Left ventricle myocardium inferior (tissue), 1 donor: ENCODE measurements around the gene ATXN10. TPM values are rescaled to one million over a fixed set of nuclear protein-coding genes. Genes with fewer than 3 reads are reported as not detected.

Source experiments
- DNase-seq: peaks from one replicate; pipeline ENCODE4 v3.0.0-alpha.2; 2020
- H3K27ac ChIP-seq: fragments of 200-600 bp; replicated peaks from 2 replicates; pipeline ENCODE4 v1.8.0; 2021
- H3K27me3 ChIP-seq: fragments of 200-600 bp; 2 replicates; pipeline ENCODE4 v1.8.0; 2021; ENCODE audit warnings: low read depth
- H3K36me3 ChIP-seq: fragments of 200-600 bp; 2 replicates; pipeline ENCODE4 v1.8.0; 2021
- H3K4me1 ChIP-seq: fragments of 200-600 bp; 2 replicates; pipeline ENCODE4 v1.8.0; 2021
- H3K4me3 ChIP-seq: fragments of 200-600 bp; 2 replicates; pipeline ENCODE4 v1.8.0; 2021; ENCODE audit warnings: mild to moderate bottlenecking, moderate library complexity
- H3K9me3 ChIP-seq: fragments of 200-600 bp; replicated peaks from 2 replicates; pipeline ENCODE4 v1.8.0; 2021
- intact Hi-C: fragments of 100-400 bp; cut with micrococcal nuclease; formaldehyde crosslinking; loops from one replicate; pipeline ENCODE4 v1.11.0; 2022
- total RNA-seq: library from RNA; stranded (reverse); fragmentation: NEBNext Ultra II Directional; extraction: Animal tissue kit (Norgen Biotek cat#: 25700); gene quantifications from one replicate; pipeline ENCODE4 v1.2.1, GENCODE V29; 2021
- TF ChIP-seq, protein P1 (sequence below): fragments of 200-600 bp; IDR thresholded peaks from 2 replicates; pipeline ENCODE4 v1.8.0; 2021; ENCODE audit warnings: antibody characterized with exemption, mild to moderate bottlenecking, borderline replicate concordance
- donor health status: DM: no; HTN: yes; CAD: no; lungs with severe emphysema.

Gene ATXN10
- total RNA-seq, 1 donor from 2014 or later = 148 TPM

DNA sequence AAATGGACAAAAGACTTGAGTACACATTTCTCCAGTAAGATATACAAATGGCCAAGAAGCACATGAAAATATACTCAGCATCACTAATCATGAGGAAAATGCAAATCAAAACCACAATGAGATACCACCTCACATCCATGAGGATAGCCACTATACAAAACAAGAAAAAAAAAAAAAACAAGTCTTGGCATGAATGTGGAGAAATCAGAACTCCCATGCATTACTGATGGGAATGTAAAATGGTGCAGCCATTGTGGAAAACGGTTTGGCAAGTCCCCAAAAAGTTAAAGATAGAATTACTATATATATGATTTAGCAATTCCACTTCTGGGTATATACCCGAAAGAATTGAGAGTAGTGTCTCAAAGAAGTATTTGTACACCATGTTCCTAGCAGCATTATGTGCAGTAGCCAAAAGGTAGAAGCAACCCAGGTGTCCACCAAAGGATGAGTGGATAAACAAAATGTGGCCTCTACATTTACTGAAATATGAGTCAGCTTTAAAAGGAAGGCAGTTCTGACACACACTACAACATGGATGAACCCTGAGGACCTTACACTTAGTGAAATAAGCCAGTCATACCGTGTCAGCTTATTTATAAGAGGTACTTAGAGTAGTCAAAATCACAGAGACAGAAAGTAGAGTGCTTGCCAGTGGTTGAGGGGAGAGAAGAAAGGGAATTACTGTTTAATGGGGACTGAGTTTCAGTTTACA is 159.1 kb downstream of the ATXN10 start:
- peaks cover 19% of the 10 kb centered on the region for H3K36me3 ChIP-seq
- TF ChIP-seq, protein P1, sequence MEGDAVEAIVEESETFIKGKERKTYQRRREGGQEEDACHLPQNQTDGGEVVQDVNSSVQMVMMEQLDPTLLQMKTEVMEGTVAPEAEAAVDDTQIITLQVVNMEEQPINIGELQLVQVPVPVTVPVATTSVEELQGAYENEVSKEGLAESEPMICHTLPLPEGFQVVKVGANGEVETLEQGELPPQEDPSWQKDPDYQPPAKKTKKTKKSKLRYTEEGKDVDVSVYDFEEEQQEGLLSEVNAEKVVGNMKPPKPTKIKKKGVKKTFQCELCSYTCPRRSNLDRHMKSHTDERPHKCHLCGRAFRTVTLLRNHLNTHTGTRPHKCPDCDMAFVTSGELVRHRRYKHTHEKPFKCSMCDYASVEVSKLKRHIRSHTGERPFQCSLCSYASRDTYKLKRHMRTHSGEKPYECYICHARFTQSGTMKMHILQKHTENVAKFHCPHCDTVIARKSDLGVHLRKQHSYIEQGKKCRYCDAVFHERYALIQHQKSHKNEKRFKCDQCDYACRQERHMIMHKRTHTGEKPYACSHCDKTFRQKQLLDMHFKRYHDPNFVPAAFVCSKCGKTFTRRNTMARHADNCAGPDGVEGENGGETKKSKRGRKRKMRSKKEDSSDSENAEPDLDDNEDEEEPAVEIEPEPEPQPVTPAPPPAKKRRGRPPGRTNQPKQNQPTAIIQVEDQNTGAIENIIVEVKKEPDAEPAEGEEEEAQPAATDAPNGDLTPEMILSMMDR = no peak
- DNase-seq = no peak
- H3K4me3 ChIP-seq = no peak overlapping the region
- H3K9me3 ChIP-seq = no peaks in the 10 kb centered on the region
- H3K27me3 ChIP-seq = no peaks in the 10 kb centered on the region
- H3K27ac ChIP-seq = no peak overlapping the region
- intact Hi-C loops = no loop called here
- H3K4me1 ChIP-seq = no peaks in the 10 kb centered on the region

DNA sequence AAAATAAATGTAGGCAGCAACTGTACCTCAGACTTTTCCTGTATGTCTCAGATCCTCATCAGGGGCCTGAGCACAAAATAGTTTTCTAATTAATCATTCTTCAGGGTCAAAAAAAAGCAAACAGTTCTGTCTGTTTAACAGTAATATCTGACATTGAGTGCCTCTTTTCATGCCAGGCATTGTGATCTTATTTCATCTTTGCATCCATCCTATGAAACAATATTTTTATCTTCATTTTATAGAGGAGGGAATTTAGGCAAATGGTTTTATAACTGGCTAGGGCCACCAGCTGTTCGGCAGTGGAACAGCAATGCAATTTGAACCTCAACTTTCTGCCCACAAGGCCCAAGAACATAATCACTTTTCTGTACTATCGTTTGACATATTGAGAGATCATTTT is 159.8 kb downstream of the ATXN10 start:
- DNase-seq = no peak
- TF ChIP-seq, protein P1 = peak; percentile 38
- no peak overlapping the region for H3K27ac ChIP-seq
- intact Hi-C loops = no loop called here
- no peaks in the 10 kb centered on the region for H3K4me1 ChIP-seq
- no peaks in the 10 kb centered on the region for H3K9me3 ChIP-seq
- H3K4me3 ChIP-seq = no peak overlapping the region
- H3K27me3 ChIP-seq = no peaks in the 10 kb centered on the region
- peaks cover 19% of the 10 kb centered on the region for H3K36me3 ChIP-seq

DNA sequence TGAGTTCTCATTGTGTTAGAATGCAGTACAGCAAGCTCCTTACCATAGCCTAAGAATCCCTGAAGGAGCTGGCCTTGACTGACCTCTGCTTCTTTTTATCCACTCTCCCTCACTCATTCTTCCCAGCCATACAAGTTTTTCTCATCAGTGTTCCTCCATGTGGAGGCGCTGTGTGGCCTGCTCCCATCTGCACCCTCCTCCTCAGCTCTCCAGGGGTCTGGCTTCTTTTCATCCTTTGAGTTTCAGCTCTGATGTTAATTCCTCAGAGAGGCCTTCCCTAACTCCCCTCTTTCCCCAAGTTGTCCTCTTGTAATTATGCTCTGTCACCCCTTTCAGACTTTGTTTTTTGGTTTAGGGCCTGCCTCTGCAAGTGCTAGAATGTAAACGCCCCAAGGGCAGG is 160.5 kb downstream of the ATXN10 start:
- Histone ChIP-seq H3K27ac (no peak overlapping the region), H3K9me3 (no peaks in the 10 kb centered on the region), H3K4me1 (no peaks in the 10 kb centered on the region), H3K36me3 (peaks cover 19% of the 10 kb centered on the region), H3K4me3 (no peak overlapping the region), H3K27me3 (no peaks in the 10 kb centered on the region)
- intact Hi-C loops = no loop called here
- TF ChIP-seq, protein P1 = no peak
- no peak for DNase-seq

DNA sequence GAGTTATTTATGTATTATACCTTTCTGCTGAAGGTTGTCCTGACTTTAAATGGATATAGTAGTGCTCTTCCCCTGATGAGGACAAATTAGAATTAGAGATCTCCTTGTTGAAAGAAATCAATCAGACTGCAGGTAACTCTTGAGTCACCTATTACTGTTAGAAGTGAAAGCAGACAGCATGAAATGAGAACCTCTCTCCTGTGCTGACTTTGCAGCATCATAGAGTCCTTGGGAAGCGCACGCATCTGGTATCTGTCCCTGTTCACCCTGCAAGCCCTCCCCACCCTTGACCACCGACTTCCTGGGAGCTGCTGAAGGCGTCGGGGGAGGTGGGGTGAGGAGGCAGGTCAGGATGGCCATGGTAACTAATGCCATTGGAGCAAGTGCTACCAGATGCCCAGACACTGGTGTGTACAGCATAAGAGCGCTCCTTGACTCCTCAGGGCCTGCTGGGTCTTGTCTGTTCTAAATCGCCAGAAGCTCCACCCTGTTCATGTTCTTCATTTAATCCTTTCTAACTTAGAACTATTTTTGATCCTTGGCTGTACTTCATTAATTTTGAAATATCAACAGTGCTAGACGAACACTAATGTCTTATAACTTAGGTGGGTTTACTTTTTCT is 161.4 kb downstream of the ATXN10 start:
- TF ChIP-seq, protein P1 = no peak
- intact Hi-C loops = no loop called here
- Histone ChIP-seq H3K27me3 (no peaks in the 10 kb centered on the region), H3K36me3 (peaks cover 19% of the 10 kb centered on the region), H3K9me3 (no peaks in the 10 kb centered on the region), H3K4me3 (no peak overlapping the region), H3K27ac (no peak overlapping the region), H3K4me1 (peaks cover 6% of the 10 kb centered on the region)
- no peak for DNase-seq

DNA sequence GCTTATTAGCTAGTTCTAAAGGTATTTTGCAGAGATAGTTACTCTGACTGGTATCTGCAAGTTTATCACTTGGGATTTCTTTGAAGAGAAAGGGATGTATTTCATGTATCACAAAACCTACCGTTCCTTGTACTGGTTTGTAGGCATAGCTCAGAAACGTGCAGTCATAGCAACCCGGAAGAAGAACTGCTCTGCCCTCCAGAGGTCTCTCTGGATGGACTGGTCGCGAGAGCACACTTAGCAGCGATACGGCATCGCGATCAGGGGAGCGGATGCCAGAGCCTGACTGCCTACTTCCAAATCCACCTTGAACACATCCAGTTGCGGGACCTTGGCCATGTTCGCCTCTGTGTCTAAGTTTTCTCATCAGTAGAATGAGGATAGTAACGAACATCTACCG is 162.0 kb downstream of the ATXN10 start:
- intact Hi-C loops = no loop called here
- H3K27ac ChIP-seq = no peak overlapping the region
- no peak overlapping the region for H3K4me3 ChIP-seq
- H3K36me3 ChIP-seq = peaks cover 19% of the 10 kb centered on the region
- DNase-seq = no peak
- H3K27me3 ChIP-seq = no peaks in the 10 kb centered on the region
- peaks cover 12% of the 10 kb centered on the region for H3K4me1 ChIP-seq
- no peaks in the 10 kb centered on the region for H3K9me3 ChIP-seq
- TF ChIP-seq, protein P1 = no peak
